GM19452 (cell line): ENCODE data around the gene MAML2.

Experiments
- ATAC-seq: cut with Tn5 transposase; IDR thresholded peaks from one replicate; pipeline ENCODE4 v1.9.1; 2021; ENCODE audit not compliant: unreplicated experiment

Gene MAML2

GRCh38 chr11:96242971-96243647, 99.9 kb downstream of the MAML2 start:
- peak; percentile 97 for ATAC-seq

GRCh38 chr11:96242191-96242847, 100.7 kb downstream of the MAML2 start:
- ATAC-seq: no peak

- no peak for ATAC-seq
Observed at GRCh38 chr11:96241331-96241841, 101.6 kb downstream of the MAML2 start.

GRCh38 chr11:96238563-96239135, 104.3 kb downstream of the MAML2 start:
- ATAC-seq: no peak

- ATAC-seq: no peak
Observed at GRCh38 chr11:96237766-96238266, 105.2 kb downstream of the MAML2 start.

- ATAC-seq: peak; percentile 89
Observed at GRCh38 chr11:96235751-96236150, 107.2 kb downstream of the MAML2 start.

- ATAC-seq: no peak
Observed at GRCh38 chr11:96234866-96235441, 108.0 kb downstream of the MAML2 start.

GRCh38 chr11:96232132-96232531, 110.9 kb downstream of the MAML2 start:
- no peak for ATAC-seq

- no peak for ATAC-seq
Observed at GRCh38 chr11:96230686-96231085, 112.3 kb downstream of the MAML2 start.

- ATAC-seq: no peak
Observed at GRCh38 chr11:96229354-96229977, 113.5 kb downstream of the MAML2 start.

GRCh38 chr11:96228910-96229309, 114.1 kb downstream of the MAML2 start:
- no peak for ATAC-seq

- no peak for ATAC-seq
Observed at GRCh38 chr11:96228473-96228891, 114.5 kb downstream of the MAML2 start.

GRCh38 chr11:96227244-96227643, 115.8 kb downstream of the MAML2 start:
- ATAC-seq: no peak

GRCh38 chr11:96223083-96223482, 119.9 kb downstream of the MAML2 start:
- no peak for ATAC-seq

GRCh38 chr11:96222102-96222501, 120.9 kb downstream of the MAML2 start:
- no peak for ATAC-seq

- ATAC-seq: no peak
Observed at GRCh38 chr11:96221244-96222070, 121.5 kb downstream of the MAML2 start.

- no peak for ATAC-seq
Observed at GRCh38 chr11:96219981-96220623, 122.9 kb downstream of the MAML2 start.

- ATAC-seq: no peak
Observed at GRCh38 chr11:96218901-96219300, 124.1 kb downstream of the MAML2 start.

- no peak for ATAC-seq
Observed at GRCh38 chr11:96218006-96218405, 125.0 kb downstream of the MAML2 start.

- ATAC-seq: no peak
Observed at GRCh38 chr11:96217206-96217605, 125.8 kb downstream of the MAML2 start.
